Smooth muscle cell (in vitro differentiated cells): Measurements from ENCODE around the gene NKRF. TPM values are rescaled to one million over a fixed set of nuclear protein-coding genes. Genes with fewer than 3 reads are reported as not detected.
A peak's percentile ranks its signal among the peaks of the same experiment; 100 is the strongest.

Experiments used
- DNase-seq: peaks from one replicate; lab custom pipeline; 2025; ENCODE audit not compliant: unreplicated experiment; lab: John Stamatoyannopoulos, UW
- H2AFZ ChIP-seq: fragments of 200-600 bp; sonication (generic); 2 replicates; pipeline ENCODE4 v1.6.0; 2016; ENCODE audit warnings: antibody characterized with exemption, low read depth, mild to moderate bottlenecking
- H3F3A ChIP-seq: fragments of 200-600 bp; sonication (generic); 2 replicates; pipeline ENCODE4 v1.6.0; 2017; ENCODE audit warnings: antibody characterized with exemption, low read depth
- H3K27ac ChIP-seq: fragments of 200-600 bp; sonication (generic); 2 replicates; pipeline ENCODE4 v1.5.1; 2016; ENCODE audit warnings: low read depth, mild to moderate bottlenecking
- H3K27me3 ChIP-seq: fragments of 200-600 bp; sonication (generic); 2 replicates; pipeline ENCODE4 v1.6.1; 2016; ENCODE audit warnings: low read depth, mild to moderate bottlenecking
- H3K36me3 ChIP-seq: fragments of 200-600 bp; sonication (generic); 2 replicates; pipeline ENCODE4 v1.5.1; 2016; ENCODE audit warnings: low read depth
- H3K4me1 ChIP-seq: fragments of 200-600 bp; sonication (generic); 2 replicates; pipeline ENCODE4 v1.5.1; 2016; ENCODE audit warnings: low read depth
- H3K4me2 ChIP-seq: fragments of 200-600 bp; sonication (generic); 2 replicates; pipeline ENCODE4 v1.6.0; 2016; ENCODE audit warnings: mild to moderate bottlenecking
- H3K4me3 ChIP-seq: fragments of 200-600 bp; sonication (generic); 2 replicates; pipeline ENCODE4 v1.5.1; 2016; ENCODE audit warnings: mild to moderate bottlenecking
- H3K79me2 ChIP-seq: fragments of 200-600 bp; sonication (generic); 2 replicates; pipeline ENCODE4 v1.6.0; 2016; ENCODE audit warnings: low read depth, mild to moderate bottlenecking
- H3K9ac ChIP-seq: fragments of 200-600 bp; sonication (generic); 2 replicates; pipeline ENCODE4 v1.6.0; 2016; ENCODE audit warnings: low read depth
- H3K9me3 ChIP-seq: fragments of 200-600 bp; sonication (generic); replicated peaks from 2 replicates; pipeline ENCODE4 v1.5.1; 2016; ENCODE audit warnings: low read depth
- H4K20me1 ChIP-seq: fragments of 200-600 bp; sonication (generic); 2 replicates; pipeline ENCODE4 v1.6.0; 2016; ENCODE audit warnings: low read depth
- WGBS: methylation state at CpG from one replicate; pipeline ENCODE4 v1.1.7; 2016; ENCODE audit warnings: low lambda C conversion rate; 5-methylcytosine and 5-hydroxymethylcytosine counted together
- polyA plus RNA-seq: library from polyadenylated mRNA; unstranded; fragments of >200 nt; fragmentation: Nextera tagmentation; extraction: Ambion mirVana; gene quantifications from 2 replicates; pipeline ENCODE4 v1.2.1, GENCODE V29; 2016
- total RNA-seq: library from RNA; depleted of rRNA; stranded (reverse); fragments of >200 nt; gene quantifications from 2 replicates; pipeline ENCODE4 v1.2.3, GENCODE V29; 2014
- TF ChIP-seq, protein P1 (sequence below): fragments of 200-600 bp; sonication (generic); IDR thresholded peaks from 2 replicates; pipeline ENCODE4 v1.5.1; 2017; ENCODE audit warnings: borderline replicate concordance, mild to moderate bottlenecking, antibody characterized with exemption; ENCODE audit not compliant: insufficient read depth, poor library complexity, severe bottlenecking

Gene NKRF
- total and polyA plus RNA-seq, 2 experiments from 2014 or later = 2.4 to 8.0 TPM

DNA sequence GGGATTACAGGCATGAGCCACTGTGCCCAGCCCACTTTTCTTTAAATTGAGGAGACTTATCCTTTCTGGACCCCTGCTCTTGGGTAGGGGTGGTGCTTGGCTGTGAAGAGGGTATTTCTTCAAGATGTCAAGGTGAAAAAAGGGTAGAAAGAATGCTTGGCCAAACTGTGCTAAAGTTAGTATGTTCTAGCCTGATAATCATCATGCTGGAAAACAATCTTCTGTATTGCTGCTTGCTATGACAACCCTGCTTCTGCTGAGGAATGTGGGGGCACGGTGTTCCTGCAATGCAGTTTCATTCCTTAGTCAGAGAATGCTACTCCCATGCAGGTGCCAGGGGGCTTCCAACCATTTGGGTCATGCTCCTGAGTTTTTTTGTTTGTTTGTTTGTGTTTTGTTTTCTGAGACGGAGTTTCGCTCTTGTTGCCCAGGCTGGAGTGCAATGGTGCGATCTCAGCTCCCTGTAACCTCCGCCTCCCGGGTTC, 35.8 kb downstream of the NKRF start:
- Histone ChIP-seq H4K20me1 (peaks cover under 1% of the 10 kb centered on the region), H3K4me2 (no peak overlapping the region), H3K79me2 (peaks cover 6% of the 10 kb centered on the region), H3K27ac (no peak overlapping the region), H3K9me3 (no peaks in the 10 kb centered on the region), H3K27me3 (no peaks in the 10 kb centered on the region), H3K9ac (no peak overlapping the region), H3K36me3 (no peaks in the 10 kb centered on the region), H3K4me1 (peaks cover under 1% of the 10 kb centered on the region), H3F3A (no peaks in the 10 kb centered on the region), H2AFZ (no peak overlapping the region), H3K4me3 (no peak overlapping the region)
- WGBS = 82% methylated on average over 6 of the region's 6 CpGs
- TF ChIP-seq, protein P1, sequence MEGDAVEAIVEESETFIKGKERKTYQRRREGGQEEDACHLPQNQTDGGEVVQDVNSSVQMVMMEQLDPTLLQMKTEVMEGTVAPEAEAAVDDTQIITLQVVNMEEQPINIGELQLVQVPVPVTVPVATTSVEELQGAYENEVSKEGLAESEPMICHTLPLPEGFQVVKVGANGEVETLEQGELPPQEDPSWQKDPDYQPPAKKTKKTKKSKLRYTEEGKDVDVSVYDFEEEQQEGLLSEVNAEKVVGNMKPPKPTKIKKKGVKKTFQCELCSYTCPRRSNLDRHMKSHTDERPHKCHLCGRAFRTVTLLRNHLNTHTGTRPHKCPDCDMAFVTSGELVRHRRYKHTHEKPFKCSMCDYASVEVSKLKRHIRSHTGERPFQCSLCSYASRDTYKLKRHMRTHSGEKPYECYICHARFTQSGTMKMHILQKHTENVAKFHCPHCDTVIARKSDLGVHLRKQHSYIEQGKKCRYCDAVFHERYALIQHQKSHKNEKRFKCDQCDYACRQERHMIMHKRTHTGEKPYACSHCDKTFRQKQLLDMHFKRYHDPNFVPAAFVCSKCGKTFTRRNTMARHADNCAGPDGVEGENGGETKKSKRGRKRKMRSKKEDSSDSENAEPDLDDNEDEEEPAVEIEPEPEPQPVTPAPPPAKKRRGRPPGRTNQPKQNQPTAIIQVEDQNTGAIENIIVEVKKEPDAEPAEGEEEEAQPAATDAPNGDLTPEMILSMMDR = no peak
- no peak for DNase-seq

DNA sequence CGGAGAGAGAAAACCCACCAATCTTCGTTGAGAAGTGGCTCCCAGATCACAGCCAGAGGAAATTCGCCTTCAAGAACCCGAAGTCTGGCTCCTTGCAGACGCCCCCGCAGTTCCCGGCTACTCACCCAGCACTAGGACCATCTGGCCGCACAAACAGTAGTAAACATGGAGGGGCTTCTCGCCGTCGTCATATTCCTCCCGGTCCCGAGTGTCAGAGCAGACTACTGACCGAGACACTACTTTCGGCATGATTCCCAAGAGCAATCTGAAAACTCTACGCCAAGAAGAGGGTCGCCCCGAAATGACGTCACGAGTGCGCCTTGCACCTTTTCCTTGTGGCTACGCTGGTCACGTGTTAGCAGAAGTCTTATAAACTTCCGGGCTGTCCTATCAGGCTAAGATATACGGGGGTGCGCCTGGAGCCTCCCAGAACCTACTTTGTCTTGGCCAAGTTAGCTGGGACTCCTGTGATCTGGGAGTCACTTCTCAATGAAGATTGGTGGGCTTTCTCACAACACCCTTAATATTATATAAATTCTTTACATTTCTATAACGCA, 41.0 kb downstream of the NKRF start, which contains the start of gene STEEP1:
Gene STEEP1, minus strand, starts transcription at position 303 of the 557 bp plus-strand sequence. Its CDS starts 54 bp downstream, at position 249.
- H3K36me3 ChIP-seq = no peaks in the 10 kb centered on the region
- peak; percentile 27 for DNase-seq
- peaks cover 7% of the 10 kb centered on the region for H3K79me2 ChIP-seq
- H3K27me3 ChIP-seq = no peaks in the 10 kb centered on the region
- peak within 1 kb of the TSS; percentile 88 for H3K9ac ChIP-seq
- 38% methylated on average over 27 of the region's 27 CpGs for WGBS
- H3K4me3 ChIP-seq = peak within 1 kb of the TSS; percentile 63
- no peaks in the 10 kb centered on the region for H3F3A ChIP-seq
- H3K4me2 ChIP-seq = peak within 1 kb of the TSS; percentile 87
- no peaks in the 10 kb centered on the region for H3K4me1 ChIP-seq
- TF ChIP-seq, protein P1 = no peak
- peak within 1 kb of the TSS; percentile 90 for H2AFZ ChIP-seq
- peak within 1 kb of the TSS; percentile 76 for H3K27ac ChIP-seq
- no peaks in the 10 kb centered on the region for H3K9me3 ChIP-seq
- H4K20me1 ChIP-seq = no peaks in the 10 kb centered on the region

DNA sequence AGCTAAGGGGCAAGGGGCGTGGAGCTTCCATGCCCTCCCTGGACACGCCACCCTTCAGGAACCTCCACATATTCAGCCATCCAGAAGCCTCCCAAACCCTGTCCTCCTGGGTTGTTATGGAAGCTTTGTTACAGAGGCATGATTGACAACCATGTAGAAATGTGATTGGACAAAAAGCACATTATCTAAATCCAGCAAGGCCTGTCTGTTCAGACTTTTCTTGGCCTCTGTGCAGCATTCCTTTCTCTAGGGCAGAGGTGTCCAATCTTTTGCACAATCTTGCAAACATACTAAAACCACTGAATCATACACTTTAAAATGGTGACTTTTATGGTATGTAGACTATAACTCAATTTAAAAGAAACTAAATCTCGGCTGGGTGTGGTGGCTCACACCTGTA, 53.7 kb downstream of the NKRF start:
- WGBS = 76% methylated on average over 3 of the region's 3 CpGs
- no peak overlapping the region for H3K9ac ChIP-seq

More for the DNA sequence above, 53.7 kb downstream of the NKRF start:
- Histone ChIP-seq H3K4me2 (no peak overlapping the region), H3K27me3 (no peaks in the 10 kb centered on the region), H2AFZ (no peak overlapping the region), H3K4me1 (no peaks in the 10 kb centered on the region), H3K4me3 (no peak overlapping the region), H3K27ac (no peak overlapping the region), H3K79me2 (no peaks in the 10 kb centered on the region), H3K9me3 (no peaks in the 10 kb centered on the region), H4K20me1 (no peaks in the 10 kb centered on the region), H3F3A (no peaks in the 10 kb centered on the region), H3K36me3 (no peaks in the 10 kb centered on the region)
- TF ChIP-seq, protein P1 = no peak
- no peak for DNase-seq
